GM19099 (cell line): ENCODE data around the gene CLTRN.

Experiments
- POLR2A ChIP-seq: IDR thresholded peaks from 3 replicates; pipeline ENCODE4 v1.6.1; 2011; ENCODE audit warnings: low read depth; ENCODE audit not compliant: insufficient read length; ENCODE audit errors: extremely low read depth

The CLTRN gene

GRCh38 chrX:15605226-15605625, 59.4 kb downstream of the CLTRN start:
- TF ChIP-seq POLR2A: no peak

DNA sequence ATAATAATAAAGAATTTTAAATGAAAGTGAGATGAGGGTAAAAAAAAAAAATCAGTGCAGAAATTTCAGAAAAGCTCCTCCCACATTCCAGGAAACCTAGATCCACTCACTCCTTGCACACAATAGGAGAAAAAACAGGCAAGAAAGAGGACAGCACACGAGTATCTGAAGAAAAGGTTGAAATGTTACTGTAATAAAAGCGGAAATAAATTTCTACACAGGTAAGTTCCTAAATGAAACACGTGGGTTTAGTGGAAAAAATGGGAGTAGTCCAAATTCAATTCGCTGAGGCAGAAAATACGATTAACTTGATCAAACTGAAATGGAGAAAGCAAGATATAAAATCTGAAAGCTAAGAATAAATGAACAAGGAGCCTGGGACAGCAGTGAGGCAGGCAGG, 61.8 kb downstream of the CLTRN start:
- no peak for TF ChIP-seq POLR2A

DNA sequence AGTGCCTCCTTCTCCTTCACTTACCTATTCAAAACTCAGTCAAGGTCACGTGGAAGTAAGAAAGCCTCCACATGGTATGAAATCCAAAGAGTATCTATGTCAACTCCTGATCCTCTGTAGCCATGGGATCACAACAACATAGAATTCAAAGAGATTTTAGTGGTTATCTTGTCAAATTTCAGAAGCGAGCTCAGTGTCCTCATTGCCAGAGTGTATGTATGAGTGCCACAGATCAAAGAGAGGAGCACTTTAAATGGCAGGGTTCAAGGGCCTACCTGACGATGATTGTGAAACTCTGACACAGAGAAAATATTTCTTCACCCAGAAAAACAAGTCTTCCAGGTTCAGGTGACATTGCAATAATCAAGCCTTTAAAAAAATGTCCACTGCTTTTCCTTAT, 62.7 kb downstream of the CLTRN start:
- TF ChIP-seq POLR2A: no peak

DNA sequence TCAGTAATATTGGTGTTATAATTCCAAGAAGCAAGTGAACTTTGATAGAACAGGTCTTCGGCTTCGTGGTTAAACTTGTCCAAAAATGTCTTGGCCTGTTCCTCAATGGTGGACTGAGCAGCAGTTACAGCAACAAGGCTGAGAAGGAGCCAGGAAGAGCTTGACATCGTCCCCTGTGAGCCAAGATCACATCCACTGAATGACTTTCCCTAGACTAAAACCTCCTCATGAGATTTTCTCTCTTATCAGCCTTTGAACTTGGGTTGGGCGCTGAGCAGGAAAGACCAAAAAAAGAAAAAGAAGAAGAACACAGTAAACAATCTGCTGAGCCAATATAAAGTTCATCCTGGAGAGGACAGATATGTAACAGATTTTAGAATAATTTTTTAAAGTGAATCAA, 63.9 kb downstream of the CLTRN start, which contains the start of gene ACE2:
TSS of gene ACE2 (minus strand) at position 216 of the 400 bp plus-strand sequence. CDS start at position 167, 49 bp downstream.
- no peak for TF ChIP-seq POLR2A

DNA sequence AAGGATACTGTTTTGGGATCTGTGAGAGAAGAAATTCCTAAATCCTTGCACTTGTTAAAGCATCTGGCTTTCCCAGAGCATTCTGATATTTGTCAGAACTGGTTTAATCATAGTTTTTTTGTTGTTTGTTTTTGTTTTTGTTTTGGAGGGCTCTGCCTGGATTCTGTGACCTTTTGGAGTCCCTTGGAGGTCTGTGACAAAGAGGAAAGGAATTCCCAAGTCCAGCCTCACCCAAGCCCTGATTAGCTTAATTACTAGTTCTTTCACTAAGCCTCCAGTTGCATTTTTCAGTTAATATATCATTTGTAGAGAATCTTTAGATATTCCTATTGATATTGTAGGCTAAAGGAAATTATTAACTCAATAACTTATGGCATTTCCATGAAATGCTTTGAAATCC, 64.6 kb downstream of the CLTRN start:
- no peak for TF ChIP-seq POLR2A

- no peak for TF ChIP-seq POLR2A
These were observed 65.1 kb downstream of the CLTRN start for GRCh38 chrX:15599461-15599860.

DNA sequence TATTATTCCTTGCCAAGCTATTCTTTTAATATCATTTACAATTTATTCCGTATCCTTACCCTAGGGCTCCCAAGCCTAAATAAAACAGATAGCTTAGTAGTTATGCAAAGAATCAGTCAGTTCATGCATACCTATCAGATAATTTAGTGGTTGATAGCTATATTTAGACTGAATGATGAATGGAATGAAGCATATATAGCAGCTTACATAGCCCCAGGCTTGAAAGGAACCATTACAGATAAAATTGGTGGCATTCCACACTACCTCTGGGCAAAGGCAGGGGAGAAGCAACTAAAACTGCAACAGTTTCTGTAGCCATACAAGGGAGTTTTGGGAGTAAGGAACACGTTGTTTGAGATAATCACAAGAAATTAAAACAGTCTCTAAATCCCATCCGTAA, 66.6 kb downstream of the CLTRN start:
- no peak for TF ChIP-seq POLR2A

GRCh38 chrX:15594371-15594770, 70.2 kb downstream of the CLTRN start:
- TF ChIP-seq POLR2A: no peak

DNA sequence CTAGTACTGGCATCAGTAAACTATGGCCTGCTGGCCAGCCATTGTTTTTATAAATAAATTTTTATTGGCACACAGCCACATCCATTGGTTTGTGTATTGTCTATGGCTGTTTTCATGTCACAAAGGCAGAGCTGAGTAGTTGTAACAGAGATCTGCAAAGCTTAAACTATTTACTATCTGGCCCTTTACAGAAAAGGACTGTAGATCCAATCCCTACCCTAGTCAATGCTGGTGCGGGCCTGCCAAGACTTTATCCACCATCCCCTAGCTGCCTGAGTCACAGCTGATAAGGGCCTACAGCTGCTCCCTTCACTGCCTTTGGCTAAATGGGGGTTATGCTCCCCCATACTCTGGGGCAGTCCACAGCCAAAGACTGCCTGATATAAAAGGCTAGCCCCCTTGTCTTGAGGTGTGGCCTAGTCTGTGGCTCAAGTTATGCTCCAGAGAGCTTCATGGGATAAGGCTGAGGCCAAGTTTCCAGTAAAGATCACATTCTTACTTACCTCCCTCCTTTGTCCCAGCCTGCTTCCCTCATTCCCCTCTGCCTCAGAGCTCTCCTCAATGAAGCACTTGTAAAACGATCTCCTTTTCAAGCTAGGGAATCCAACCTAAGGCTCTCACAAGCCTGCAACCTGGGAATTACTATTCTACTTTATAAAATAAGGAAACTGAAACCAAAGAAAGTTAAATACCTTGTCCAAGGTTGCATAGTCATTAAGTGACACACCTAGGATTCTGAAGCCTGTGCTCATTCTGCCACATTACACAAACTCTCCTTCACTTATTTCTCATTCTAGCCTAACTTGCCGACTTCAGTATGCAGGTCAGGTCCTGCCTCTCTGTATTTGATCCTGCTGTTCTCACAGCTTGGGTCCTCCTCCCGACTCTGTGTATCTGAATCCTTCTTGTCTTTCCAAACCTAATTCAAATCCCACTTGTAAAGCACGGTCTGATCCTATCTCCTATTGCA, 84.5 kb downstream of the CLTRN start:
- no peak for TF ChIP-seq POLR2A
